HG02981 (cell line): ENCODE measurements around the gene SPACDR.

Experiments used
- ATAC-seq: cut with Tn5 transposase; IDR thresholded peaks from one replicate; pipeline ENCODE4 v1.9.1; 2021; ENCODE audit warnings: mild to moderate bottlenecking, moderate library complexity; ENCODE audit not compliant: unreplicated experiment

The SPACDR gene

DNA sequence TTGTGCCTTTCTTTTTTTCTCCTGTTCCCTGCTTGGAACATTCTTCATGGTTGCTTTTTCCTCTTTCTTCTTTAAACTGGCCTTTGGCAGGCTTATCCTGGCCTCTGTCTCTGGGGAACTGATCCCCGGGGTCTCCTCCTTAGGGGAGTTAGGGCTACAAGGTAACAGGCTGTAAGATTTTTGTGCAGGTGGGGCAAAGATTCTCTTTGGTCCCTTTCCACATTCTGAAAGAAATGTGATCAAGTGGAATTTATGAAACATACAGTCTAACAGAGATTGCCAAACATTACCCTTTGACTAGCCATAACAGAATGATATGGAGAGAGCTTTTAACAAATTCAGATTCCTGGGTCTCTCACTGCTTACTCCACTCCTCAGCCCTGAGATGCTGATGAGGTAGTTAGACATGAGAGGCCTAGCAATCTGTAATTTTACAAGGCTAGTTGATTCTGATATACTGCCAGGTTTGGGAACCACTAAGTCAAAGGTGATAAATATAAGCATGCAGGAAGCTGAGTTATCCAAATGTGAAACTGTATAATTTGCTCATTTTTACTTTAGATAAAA, 44.3 kb downstream of the SPACDR start:
- ATAC-seq = no peak

DNA sequence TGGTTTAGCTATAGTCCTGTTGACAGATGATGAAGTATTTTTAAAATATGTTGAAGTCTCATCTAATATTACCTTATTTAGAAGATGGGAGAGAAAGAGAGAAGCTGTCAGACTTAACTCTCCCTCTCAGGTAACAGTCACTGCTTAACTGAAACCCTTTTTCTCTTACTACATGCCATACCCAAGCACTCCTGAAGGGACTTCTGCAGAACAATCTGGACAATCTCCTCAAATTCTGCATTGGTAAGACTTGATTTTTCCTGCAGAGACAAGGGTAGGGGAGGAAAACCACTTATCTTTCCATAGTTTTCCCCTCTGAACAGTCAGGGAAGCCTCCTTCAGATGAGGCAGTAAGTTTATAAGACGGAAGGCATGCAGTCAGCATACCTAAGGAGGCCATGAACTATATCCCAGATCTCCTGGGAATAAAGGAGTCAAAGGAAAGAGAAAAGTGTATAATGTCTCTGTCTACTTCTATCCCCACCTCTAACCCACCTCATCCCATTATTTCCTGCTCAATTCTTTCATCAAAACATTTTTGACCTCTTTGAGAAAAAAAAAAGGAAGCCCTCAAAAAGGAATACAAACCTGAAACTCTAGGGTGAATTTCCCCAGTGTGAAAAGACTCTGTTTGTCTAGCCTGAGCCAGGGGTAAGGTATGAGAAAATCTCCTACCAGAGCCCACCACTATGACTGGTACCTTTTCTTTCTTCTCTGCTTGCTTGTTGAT, 45.0 kb downstream of the SPACDR start:
- no peak for ATAC-seq

DNA sequence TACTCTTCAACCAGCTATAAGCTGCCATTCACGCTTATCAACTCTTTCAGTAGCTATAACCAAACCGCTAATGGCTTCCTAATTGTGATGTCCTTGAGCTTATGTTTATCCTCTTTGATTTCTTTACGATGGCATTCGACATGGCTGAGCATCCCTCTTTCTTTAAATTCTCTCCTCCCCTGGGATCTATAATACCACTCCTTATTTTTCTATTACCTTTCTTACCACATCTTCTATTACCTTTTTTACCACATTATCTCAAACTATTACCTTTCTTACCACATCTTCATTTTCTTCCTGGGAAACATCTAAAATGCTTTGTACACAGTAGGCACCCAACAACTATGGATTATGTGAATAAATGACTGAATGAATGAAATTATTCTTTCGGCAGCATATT, 48.6 kb downstream of the SPACDR start:
- ATAC-seq = no peak

DNA sequence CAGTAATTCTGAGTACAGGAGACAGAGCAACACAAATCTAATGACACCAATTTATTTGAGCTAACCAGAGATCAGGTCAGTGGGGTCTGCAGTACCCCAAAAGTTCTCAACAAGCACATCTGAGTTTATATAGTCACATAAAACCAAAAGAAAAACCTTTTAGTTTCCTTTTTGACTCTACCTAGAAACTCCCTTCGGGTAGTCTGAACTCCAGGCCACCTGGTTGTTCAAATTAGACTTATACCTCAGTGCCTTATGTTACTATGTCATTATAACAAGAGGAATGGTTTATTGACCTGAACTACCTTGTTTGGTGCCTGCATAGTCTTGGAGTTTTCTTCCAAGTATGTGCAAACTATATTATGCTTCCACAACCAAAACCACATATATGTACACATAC, 50.2 kb downstream of the SPACDR start:
- ATAC-seq = no peak

DNA sequence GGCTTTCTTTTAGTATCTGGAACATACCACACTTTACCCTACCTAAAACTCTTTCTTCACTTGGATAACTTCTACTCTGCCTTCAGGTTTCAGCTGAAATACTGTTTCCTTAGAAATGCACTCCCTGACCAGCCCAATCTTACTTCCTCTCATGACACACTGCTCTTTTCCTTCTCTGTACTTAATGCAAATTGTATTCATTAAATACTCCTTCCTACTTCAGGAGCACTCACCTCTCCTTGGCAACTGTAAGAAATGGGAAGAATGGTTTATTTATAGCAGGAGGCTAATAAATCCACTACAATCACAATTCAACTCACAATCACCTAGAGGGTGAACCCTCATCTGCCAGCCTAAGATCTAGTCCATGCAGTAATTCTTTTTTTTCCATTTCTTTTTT, 50.7 kb downstream of the SPACDR start:
- ATAC-seq = no peak

DNA sequence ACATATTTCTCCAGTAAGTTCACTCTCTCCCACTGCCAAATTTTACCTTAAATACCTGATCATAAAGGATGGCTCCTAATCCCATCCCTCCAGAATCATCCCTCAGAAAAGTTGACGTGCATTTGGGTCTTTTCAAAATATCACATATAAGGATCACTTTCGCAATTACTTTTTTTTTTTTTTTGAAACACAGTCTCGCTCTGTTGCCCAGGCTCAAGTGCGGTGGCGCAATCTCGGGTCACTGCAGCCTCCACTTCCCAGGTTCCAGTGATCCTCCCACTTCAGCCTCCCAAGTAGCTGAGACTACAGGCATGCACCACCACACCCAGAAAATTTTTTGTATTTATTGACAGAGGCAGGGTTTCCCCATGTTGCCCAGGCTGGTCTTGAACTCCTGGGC, 53.0 kb downstream of the SPACDR start:
- ATAC-seq = no peak

DNA sequence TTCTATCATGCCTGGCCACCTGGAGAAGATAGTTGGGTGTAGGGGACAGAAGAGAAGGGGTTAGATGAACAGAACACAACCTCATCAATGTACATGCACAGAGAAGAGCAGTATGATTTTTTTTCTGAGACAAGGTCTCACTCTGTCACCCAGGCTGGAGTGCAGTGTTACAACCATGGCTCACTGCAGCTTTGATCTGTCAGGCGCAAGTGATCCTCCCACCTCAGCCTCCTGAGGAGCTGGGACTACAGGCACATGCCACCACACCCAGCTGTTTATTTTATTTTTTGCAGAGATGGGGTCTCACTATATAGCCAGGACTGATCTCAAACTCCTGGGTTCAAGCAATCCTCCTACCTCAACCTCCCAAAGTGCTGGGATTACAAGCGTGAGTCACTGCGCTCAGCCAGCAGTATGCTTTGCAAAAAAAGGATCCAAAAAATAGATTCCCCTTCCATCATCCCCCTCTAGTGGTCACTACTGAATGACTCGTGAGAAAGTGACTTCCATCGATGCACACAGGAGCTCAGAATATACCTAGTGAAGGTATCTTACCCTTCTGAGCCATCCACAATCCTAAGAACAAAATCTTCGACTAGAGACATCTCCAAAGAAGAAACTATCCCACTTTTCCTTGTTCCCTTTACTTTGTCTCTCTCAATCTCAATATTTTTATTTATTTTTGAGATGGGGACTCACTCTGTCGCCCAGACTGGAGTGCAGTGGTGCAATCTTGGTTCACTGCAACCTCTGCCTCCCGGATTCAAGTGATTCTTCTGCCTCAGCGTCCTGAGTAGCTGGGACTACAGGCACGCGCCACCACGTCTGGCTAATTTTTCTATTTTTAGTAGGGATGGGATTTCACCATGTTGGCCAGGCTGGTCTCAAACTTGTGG, 56.5 kb downstream of the SPACDR start:
- no peak for ATAC-seq

DNA sequence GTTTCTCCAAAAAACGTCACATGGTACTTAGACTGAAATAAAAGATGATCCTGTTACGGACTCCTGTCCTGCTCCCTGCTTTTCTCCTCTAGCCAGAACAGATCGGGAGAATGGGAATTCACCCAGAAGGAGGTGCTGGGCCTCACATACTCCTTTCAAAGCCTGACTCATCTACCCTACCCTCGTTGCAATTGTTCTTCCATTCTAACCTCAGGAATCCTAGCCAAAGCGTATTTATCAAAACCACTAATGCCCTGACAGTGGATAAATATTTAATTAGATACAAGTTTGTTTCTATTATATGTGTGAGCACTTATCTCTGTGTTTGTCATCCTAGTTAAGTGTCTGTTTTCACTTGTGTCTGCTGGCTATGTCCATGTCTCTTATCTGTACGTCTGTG, 57.3 kb downstream of the SPACDR start:
- ATAC-seq = no peak
